Measurements from ENCODE around the gene ALAS2.

ALAS2 gene

DNA sequence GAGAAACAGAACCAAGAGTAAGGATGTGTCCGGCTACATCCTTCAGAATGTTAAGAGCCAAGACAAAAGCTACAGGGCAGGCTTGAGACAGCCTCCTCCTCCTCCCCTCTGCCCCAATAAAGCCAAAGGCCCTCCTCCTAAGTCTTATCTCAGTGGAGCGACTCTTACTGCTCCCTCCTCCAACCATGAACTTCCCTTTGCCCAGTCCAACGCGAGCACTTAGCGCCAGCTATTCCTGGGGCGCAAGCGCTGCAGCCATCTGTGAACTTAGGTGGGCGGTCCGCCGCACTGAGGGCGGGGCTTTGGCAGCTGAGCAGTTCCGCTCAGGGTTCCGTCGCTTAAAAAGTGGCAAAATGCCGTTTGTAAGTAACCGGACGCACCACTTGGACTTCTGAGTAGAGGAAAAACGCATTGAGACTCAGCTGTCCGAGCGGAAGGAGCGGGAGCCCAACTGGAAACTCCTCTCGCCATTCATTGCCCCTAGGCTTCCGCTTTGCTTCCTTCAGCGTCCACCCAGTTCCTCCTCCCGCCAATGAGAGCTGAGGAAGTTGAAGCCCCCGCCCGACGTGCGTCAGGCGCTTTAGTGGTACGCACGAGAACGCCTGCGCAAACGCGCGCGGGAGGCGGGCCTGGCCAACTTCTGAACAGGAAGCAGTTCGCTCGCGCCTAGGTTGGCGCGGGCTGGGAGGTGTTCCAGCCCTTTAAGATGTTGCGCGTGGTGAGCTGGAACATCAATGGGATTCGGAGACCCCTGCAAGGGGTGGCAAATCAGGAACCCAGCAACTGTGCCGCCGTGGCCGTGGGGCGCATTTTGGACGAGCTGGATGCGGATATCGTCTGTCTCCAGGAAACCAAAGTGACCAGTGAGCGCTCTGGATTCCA lies 30.8 kb downstream of the ALAS2 start, which contains the start of gene APEX2 (continued):
- TF ChIP-seq, protein P1, sequence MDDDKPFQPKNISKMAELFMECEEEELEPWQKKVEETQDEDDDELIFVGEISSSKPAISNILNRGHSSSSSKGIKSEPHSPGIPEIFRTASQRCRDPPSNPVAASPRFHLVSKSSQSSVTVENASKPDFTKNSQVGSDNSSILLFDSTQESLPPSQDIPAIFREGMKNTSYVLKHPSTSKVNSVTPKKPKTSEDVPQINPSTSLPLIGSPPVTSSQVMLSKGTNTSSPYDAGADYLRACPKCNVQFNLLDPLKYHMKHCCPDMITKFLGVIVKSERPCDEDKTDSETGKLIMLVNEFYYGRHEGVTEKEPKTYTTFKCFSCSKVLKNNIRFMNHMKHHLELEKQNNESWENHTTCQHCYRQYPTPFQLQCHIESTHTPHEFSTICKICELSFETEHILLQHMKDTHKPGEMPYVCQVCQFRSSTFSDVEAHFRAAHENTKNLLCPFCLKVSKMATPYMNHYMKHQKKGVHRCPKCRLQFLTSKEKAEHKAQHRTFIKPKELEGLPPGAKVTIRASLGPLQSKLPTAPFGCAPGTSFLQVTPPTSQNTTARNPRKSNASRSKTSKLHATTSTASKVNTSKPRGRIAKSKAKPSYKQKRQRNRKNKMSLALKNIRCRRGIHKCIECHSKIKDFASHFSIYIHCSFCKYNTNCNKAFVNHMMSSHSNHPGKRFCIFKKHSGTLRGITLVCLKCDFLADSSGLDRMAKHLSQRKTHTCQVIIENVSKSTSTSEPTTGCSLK (tag by site-specific recombination; IDR thresholded peaks at IDR 0.05), result no peak
- peak; percentile 36 for TF ChIP-seq ZBTB17 (tag by site-specific recombination; IDR thresholded peaks at IDR 0.05)
- TF ChIP-seq, protein P2, sequence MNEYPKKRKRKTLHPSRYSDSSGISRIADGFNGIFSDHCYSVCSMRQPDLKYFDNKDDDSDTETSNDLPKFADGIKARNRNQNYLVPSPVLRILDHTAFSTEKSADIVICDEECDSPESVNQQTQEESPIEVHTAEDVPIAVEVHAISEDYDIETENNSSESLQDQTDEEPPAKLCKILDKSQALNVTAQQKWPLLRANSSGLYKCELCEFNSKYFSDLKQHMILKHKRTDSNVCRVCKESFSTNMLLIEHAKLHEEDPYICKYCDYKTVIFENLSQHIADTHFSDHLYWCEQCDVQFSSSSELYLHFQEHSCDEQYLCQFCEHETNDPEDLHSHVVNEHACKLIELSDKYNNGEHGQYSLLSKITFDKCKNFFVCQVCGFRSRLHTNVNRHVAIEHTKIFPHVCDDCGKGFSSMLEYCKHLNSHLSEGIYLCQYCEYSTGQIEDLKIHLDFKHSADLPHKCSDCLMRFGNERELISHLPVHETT (tag by site-specific recombination; IDR thresholded peaks at IDR 0.05), result no peak
- TF ChIP-seq, protein P3, sequence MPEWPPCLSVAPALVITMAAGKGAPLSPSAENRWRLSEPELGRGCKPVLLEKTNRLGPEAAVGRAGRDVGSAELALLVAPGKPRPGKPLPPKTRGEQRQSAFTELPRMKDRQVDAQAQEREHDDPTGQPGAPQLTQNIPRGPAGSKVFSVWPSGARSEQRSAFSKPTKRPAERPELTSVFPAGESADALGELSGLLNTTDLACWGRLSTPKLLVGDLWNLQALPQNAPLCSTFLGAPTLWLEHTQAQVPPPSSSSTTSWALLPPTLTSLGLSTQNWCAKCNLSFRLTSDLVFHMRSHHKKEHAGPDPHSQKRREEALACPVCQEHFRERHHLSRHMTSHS (tag by site-specific recombination; IDR thresholded peaks at IDR 0.05), result no peak
- no peak for TF ChIP-seq ZNF677 (tag by site-specific recombination; IDR thresholded peaks at IDR 0.05)
- TF ChIP-seq ZNF596 (tag by site-specific recombination; IDR thresholded peaks at IDR 0.05), result no peak
- TF ChIP-seq, protein P4, sequence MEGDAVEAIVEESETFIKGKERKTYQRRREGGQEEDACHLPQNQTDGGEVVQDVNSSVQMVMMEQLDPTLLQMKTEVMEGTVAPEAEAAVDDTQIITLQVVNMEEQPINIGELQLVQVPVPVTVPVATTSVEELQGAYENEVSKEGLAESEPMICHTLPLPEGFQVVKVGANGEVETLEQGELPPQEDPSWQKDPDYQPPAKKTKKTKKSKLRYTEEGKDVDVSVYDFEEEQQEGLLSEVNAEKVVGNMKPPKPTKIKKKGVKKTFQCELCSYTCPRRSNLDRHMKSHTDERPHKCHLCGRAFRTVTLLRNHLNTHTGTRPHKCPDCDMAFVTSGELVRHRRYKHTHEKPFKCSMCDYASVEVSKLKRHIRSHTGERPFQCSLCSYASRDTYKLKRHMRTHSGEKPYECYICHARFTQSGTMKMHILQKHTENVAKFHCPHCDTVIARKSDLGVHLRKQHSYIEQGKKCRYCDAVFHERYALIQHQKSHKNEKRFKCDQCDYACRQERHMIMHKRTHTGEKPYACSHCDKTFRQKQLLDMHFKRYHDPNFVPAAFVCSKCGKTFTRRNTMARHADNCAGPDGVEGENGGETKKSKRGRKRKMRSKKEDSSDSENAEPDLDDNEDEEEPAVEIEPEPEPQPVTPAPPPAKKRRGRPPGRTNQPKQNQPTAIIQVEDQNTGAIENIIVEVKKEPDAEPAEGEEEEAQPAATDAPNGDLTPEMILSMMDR (tag by site-specific recombination; IDR thresholded peaks at IDR 0.05), result no peak
- TF ChIP-seq, protein P5, sequence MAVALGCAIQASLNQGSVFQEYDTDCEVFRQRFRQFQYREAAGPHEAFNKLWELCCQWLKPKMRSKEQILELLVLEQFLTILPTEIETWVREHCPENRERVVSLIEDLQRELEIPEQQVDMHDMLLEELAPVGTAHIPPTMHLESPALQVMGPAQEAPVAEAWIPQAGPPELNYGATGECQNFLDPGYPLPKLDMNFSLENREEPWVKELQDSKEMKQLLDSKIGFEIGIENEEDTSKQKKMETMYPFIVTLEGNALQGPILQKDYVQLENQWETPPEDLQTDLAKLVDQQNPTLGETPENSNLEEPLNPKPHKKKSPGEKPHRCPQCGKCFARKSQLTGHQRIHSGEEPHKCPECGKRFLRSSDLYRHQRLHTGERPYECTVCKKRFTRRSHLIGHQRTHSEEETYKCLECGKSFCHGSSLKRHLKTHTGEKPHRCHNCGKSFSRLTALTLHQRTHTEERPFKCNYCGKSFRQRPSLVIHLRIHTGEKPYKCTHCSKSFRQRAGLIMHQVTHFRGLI (tag by site-specific recombination; IDR thresholded peaks at IDR 0.05), result peak; percentile 55; the same call in 1 of the 2 replicates

DNA sequence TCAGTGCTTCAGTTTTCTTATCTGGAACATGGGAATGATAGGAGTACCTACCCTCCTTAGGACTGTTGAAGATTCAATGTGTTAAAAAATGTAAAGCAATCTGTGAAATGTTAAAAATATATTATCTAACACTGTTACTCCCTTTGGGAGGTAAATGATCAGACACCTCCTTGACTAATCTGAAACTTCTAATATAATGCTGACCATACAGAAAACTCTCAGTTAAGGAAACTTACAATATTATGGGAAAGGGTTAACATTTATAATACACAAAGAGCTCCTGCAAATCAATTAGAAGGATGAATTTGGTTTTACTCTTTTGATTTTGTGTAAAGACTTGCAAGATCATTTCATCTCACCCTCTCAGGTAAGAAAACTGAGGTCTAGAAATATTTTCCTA lies 35.2 kb downstream of the ALAS2 start:
- Histone ChIP-seq H3K27ac (ENCODE audit: extremely low read depth, low read depth, low read length) (no peak overlapping the region), H3K4me3 (ENCODE audit: low read depth, low read length) (no peak overlapping the region), H3K9me3 (ENCODE audit: control insufficient read depth, insufficient read depth, low read depth, low read length) (no peaks in the 10 kb centered on the region), H3K36me3 (ENCODE audit: control insufficient read depth in 2 of 2, insufficient read depth in 1 of 2, low read length in 2 of 2) (no peaks in the 10 kb centered on the region), H3K4me1 (ENCODE audit: control insufficient read depth, insufficient read depth, low read length) (no peaks in the 10 kb centered on the region)
- POLR2A ChIA-PET, result no interaction called here
- TF ChIP-seq ZNF843 (tag by site-specific recombination; IDR thresholded peaks at IDR 0.05), result no peak
- no peak for TF ChIP-seq PRDM1 (tag by site-specific recombination; IDR thresholded peaks at IDR 0.05)
- no peak for TF ChIP-seq ZNF311 (tag by site-specific recombination; IDR thresholded peaks at IDR 0.05; ENCODE audit: borderline replicate concordance)
- no peak for TF ChIP-seq SP3 (tag by site-specific recombination; IDR thresholded peaks at IDR 0.05)
- TF ChIP-seq GLI2 (tag by site-specific recombination; IDR thresholded peaks at IDR 0.05; ENCODE audit: borderline replicate concordance, low read depth), result no peak
- TF ChIP-seq ZNF202 (tag by site-specific recombination; IDR thresholded peaks at IDR 0.05; ENCODE audit: borderline replicate concordance), result no peak
- TF ChIP-seq, protein P6, sequence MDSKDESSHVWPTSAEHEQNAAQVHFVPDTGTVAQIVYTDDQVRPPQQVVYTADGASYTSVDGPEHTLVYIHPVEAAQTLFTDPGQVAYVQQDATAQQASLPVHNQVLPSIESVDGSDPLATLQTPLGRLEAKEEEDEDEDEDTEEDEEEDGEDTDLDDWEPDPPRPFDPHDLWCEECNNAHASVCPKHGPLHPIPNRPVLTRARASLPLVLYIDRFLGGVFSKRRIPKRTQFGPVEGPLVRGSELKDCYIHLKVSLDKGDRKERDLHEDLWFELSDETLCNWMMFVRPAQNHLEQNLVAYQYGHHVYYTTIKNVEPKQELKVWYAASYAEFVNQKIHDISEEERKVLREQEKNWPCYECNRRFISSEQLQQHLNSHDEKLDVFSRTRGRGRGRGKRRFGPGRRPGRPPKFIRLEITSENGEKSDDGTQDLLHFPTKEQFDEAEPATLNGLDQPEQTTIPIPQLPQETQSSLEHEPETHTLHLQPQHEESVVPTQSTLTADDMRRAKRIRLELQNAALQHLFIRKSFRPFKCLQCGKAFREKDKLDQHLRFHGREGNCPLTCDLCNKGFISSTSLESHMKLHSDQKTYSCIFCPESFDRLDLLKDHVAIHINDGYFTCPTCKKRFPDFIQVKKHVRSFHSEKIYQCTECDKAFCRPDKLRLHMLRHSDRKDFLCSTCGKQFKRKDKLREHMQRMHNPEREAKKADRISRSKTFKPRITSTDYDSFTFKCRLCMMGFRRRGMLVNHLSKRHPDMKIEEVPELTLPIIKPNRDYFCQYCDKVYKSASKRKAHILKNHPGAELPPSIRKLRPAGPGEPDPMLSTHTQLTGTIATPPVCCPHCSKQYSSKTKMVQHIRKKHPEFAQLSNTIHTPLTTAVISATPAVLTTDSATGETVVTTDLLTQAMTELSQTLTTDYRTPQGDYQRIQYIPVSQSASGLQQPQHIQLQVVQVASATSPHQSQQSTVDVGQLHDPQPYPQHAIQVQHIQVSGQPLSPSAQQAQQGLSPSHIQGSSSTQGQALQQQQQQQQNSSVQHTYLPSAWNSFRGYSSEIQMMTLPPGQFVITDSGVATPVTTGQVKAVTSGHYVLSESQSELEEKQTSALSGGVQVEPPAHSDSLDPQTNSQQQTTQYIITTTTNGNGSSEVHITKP (tag by site-specific recombination; IDR thresholded peaks at IDR 0.05), result no peak
- TF ChIP-seq OVOL3 (tag by site-specific recombination; IDR thresholded peaks at IDR 0.05), result no peak
- no peak for TF ChIP-seq ZNF174 (tag by site-specific recombination; IDR thresholded peaks at IDR 0.05)
- no peak for TF ChIP-seq ZNF248 (tag by site-specific recombination; IDR thresholded peaks at IDR 0.05)
- TF ChIP-seq ZNF830 (tag by site-specific recombination; IDR thresholded peaks at IDR 0.05; ENCODE audit: low read depth), result no peak
- no peak for TF ChIP-seq HOXD13 (CRISPR knock-in tag; IDR thresholded peaks at IDR 0.05; ENCODE audit: borderline replicate concordance)
- CTCF ChIA-PET, result interaction anchor here (0.7 kb wide), 1 partner anchor 17 kb away, joined by 3 read pairs; no protein-coding TSS in a partner anchor
